K562 (cell line): ENCODE results near the gene CST2. TPM values are rescaled to one million over a fixed set of nuclear protein-coding genes. Genes with fewer than 3 reads are reported as not detected.

ENCODE experiments used
- AFF1 ChIP-seq, 2 experiments: fragments of 450-650 bp; IDR thresholded peaks; 2 replicates each; pipeline ENCODE4 v1.6.1; 2018; ENCODE audit warnings: mild to moderate bottlenecking in 2 of 2, low read depth in 1 of 2; ENCODE audit not compliant: partially characterized antibody in 2 of 2
- AFF4 ChIP-seq: sonication (generic); formaldehyde crosslinking; IDR thresholded peaks from 2 replicates; pipeline ENCODE4 v1.8.0; 2023; ENCODE audit warnings: mild to moderate bottlenecking, missing genetic modification reagents
- C11orf30 ChIP-seq: fragments of 450-650 bp; IDR thresholded peaks from 2 replicates; pipeline ENCODE4 v1.6.1; 2016; ENCODE audit warnings: low read depth, mild to moderate bottlenecking
- L3MBTL2 ChIP-seq: fragments of 450-650 bp; IDR thresholded peaks from 2 replicates; pipeline ENCODE4 v1.6.1; 2016; ENCODE audit warnings: mild to moderate bottlenecking, moderate library complexity
- TAF9B ChIP-seq: fragments of 450-650 bp; IDR thresholded peaks from 2 replicates; pipeline ENCODE4 v1.6.1; 2018; ENCODE audit warnings: mild to moderate bottlenecking; ENCODE audit not compliant: partially characterized antibody
- TSHZ1 ChIP-seq: fragments of 250-450 bp; sonication (Bioruptor Pico); IDR thresholded peaks from 2 replicates; pipeline ENCODE4 v1.4.0; 2020; ENCODE audit warnings: mild to moderate bottlenecking, moderate library complexity
- polyA plus RNA-seq, 8 experiments: library from polyadenylated mRNA; depleted of rRNA in 4 of 8; stranded (reverse) in 5 of 8; unstranded in 3 of 8; fragments of >200 nt; fragmentation: Nextera tagmentation in 2 of 8; fragmentation: Illumina TruSeq in 1 of 8; extraction: Ambion mirVana in 2 of 8; extraction: Trizol in 1 of 8; gene quantifications; 2 replicates each; pipeline versions ENCODE4 v1.2.1 to v1.2.3, GENCODE V29; 2011 to 2014; ENCODE audit warnings: inconsistent platforms in 1 of 8, missing spikeins in 1 of 8
- total RNA-seq, 7 experiments: library from RNA; depleted of rRNA in 6 of 7; stranded (reverse); fragments of >200 nt in 6 of 7; fragmentation: Illumina TruSeq in 2 of 7; extraction: Trizol in 2 of 7; gene quantifications; 2 replicates each; pipeline versions ENCODE4 v1.2.1 to v1.2.3, GENCODE V29; 2011 to 2021; ENCODE audit warnings: low replicate concordance in 1 of 7

Gene CST2
- total and polyA plus RNA-seq, 9 of the 15 experiments (the other 6 are each of a cell fraction or from before 2014, with no cell fraction given): not detected

GRCh38 chr20:23870461-23870860 lies 43.9 kb upstream of the CST2 start (continued):
- no peak for TF ChIP-seq TSHZ1 (CRISPR knock-in tag)
- TF ChIP-seq C11orf30: no peak
- TF ChIP-seq AFF4 (CRISPR knock-in tag): no peak
- no peak for TF ChIP-seq TAF9B
- TF ChIP-seq L3MBTL2: no peak
- TF ChIP-seq AFF1 (IDR thresholded peaks at IDR 0.05; ENCODE audit: low read depth in 1 of 2, partially characterized antibody in 2 of 2): no peak
